Measurements from ENCODE around the gene AICDA.
"Not testable (repeated sequence)": the region's sequence is repeated elsewhere in the genome, so short reads cannot be mapped to it uniquely, and the experiment has no call there.

- not testable (repeated sequence) for TF ChIP-seq CTCF (IDR thresholded peaks at IDR 0.05 in 8 of 11, conservative IDR thresholded peaks at IDR 0.05 in 3 of 11); POLR2AphosphoS5 (IDR thresholded peaks at IDR 0.05); POLR2A (IDR thresholded peaks at IDR 0.05)
Measured at GRCh38 chr12:8584478-8584877, 28.2 kb downstream of the AICDA start.

All from spleen (tissue), 7 donors.